IMR-90 (cell line): ENCODE measurements around the gene SOX4. TPM values are rescaled to one million over a fixed set of nuclear protein-coding genes. Genes with fewer than 3 reads are reported as not detected.

Experiments used
- ATAC-seq: fragments of 200-7000 bp; cut with Tn5 transposase; 2 replicates; pipeline ENCODE4 v1.9.1; 2020; ENCODE audit warnings: low read depth, mild to moderate bottlenecking, moderate library complexity
- BruUV-seq: library from RNA; stranded (reverse); fragments of 400-500 nt; replicated peaks from 2 replicates; lab custom pipeline; 2021; lab: Mats Ljungman, UMichigan
- CTCF ChIA-PET: fragments of 300-600 bp; formaldehyde crosslinking; extraction: SDS; loops from one replicate; lab custom pipeline; 2021; ENCODE audit warnings: antibody characterized with exemption; lab: Yijun Ruan, JAX
- POLR2A ChIA-PET: fragments of 300-600 bp; sonication (Branson Sonifier 250); formaldehyde crosslinking; loops from one replicate; lab custom pipeline; 2022; ENCODE audit warnings: antibody characterized with exemption; ENCODE audit not compliant: unreplicated experiment; lab: Charles Lee
- DNase-seq: peaks from one replicate; pipeline ENCODE4 v3.0.0; 2013
- H2AFZ ChIP-seq: replicated peaks from 2 replicates; pipeline ENCODE3; 2013; ENCODE audit warnings: low read length, mild to moderate bottlenecking; ENCODE audit not compliant: poor library complexity
- H2AK5ac ChIP-seq: 2 replicates; pipeline ENCODE4 v1.6.1; 2013; ENCODE audit warnings: low read depth, low read length, inconsistent platforms
- H2AK9ac ChIP-seq: replicated peaks from 2 replicates; pipeline ENCODE3; 2013; ENCODE audit warnings: mild to moderate bottlenecking, low read depth, low read length, moderate library complexity; ENCODE audit not compliant: poor library complexity
- H2BK120ac ChIP-seq: 2 replicates; pipeline ENCODE4 v1.6.1; 2013; ENCODE audit warnings: low read depth, low read length, inconsistent platforms
- H2BK15ac ChIP-seq: 3 replicates; pipeline ENCODE4 v1.6.1; 2013; ENCODE audit warnings: low read depth, low read length, inconsistent platforms
- H2BK20ac ChIP-seq: 2 replicates; pipeline ENCODE4 v1.6.1; 2013; ENCODE audit warnings: low read depth, mild to moderate bottlenecking, inconsistent platforms, low read length, moderate library complexity
- H2BK5ac ChIP-seq: 2 replicates; pipeline ENCODE4 v1.6.1; 2013; ENCODE audit warnings: mild to moderate bottlenecking, low read depth, low read length, inconsistent platforms; ENCODE audit not compliant: poor library complexity, severe bottlenecking
- H3K14ac ChIP-seq: replicated peaks from 2 replicates; pipeline ENCODE4 v1.6.1; 2013; ENCODE audit warnings: low read depth, low read length, inconsistent platforms
- H3K18ac ChIP-seq: 2 replicates; pipeline ENCODE4 v1.6.1; 2013; ENCODE audit warnings: low read depth, low read length, control low read depth
- H3K23ac ChIP-seq: 2 replicates; pipeline ENCODE4 v1.6.1; 2013; ENCODE audit warnings: low read depth, low read length, inconsistent platforms
- H3K27ac ChIP-seq: 2 replicates; pipeline ENCODE4 v1.5.1; 2013; ENCODE audit warnings: mild to moderate bottlenecking, control low read depth, low read length; ENCODE audit not compliant: insufficient read depth
- H3K27me3 ChIP-seq: 2 replicates; pipeline ENCODE4 v1.6.1; 2013; ENCODE audit warnings: low read length; ENCODE audit not compliant: control insufficient read depth, insufficient read depth
- H3K36me3 ChIP-seq: 2 replicates; pipeline ENCODE4 v1.6.1; 2013; ENCODE audit warnings: low read length, mixed read lengths; ENCODE audit not compliant: control insufficient read depth, insufficient read depth
- H3K4ac ChIP-seq: 2 replicates; pipeline ENCODE4 v1.6.1; 2013; ENCODE audit warnings: low read depth, low read length, inconsistent platforms
- H3K4me1 ChIP-seq: 2 replicates; pipeline ENCODE4 v1.6.1; 2013; ENCODE audit warnings: low read length, mixed read lengths; ENCODE audit not compliant: control insufficient read depth, insufficient read depth
- H3K4me2 ChIP-seq: 2 replicates; pipeline ENCODE4 v1.6.1; 2013; ENCODE audit warnings: low read depth, mild to moderate bottlenecking, control low read depth, low read length, moderate library complexity
- H3K4me3 ChIP-seq: 2 replicates; pipeline ENCODE4 v1.5.1; 2013; ENCODE audit warnings: low read depth, mild to moderate bottlenecking, control low read depth, low read length, moderate library complexity; ENCODE audit not compliant: insufficient read depth
- H3K56ac ChIP-seq: 2 replicates; pipeline ENCODE4 v1.6.1; 2013; ENCODE audit warnings: low read length, inconsistent platforms; ENCODE audit not compliant: insufficient read depth; ENCODE audit errors: extremely low read depth
- H3K79me1 ChIP-seq, 2 experiments: 2 replicates each; pipeline ENCODE4 v1.6.1; 2013; ENCODE audit warnings: low read length in 2 of 2, inconsistent platforms in 1 of 2, low read depth in 1 of 2
- H3K9ac ChIP-seq: 2 replicates; pipeline ENCODE4 v1.6.1; 2013; ENCODE audit warnings: low read depth, low read length, control low read depth
- H3K9me1 ChIP-seq: 2 replicates; pipeline ENCODE4 v1.6.1; 2013; ENCODE audit warnings: low read length, inconsistent platforms; ENCODE audit not compliant: insufficient read depth
- H3K9me3 ChIP-seq: 2 replicates; pipeline ENCODE4 v1.6.1; 2013; ENCODE audit warnings: low read length; ENCODE audit not compliant: control insufficient read depth, insufficient read depth
- H4K20me1 ChIP-seq: 2 replicates; pipeline ENCODE4 v1.6.1; 2013; ENCODE audit warnings: low read length, inconsistent platforms; ENCODE audit not compliant: insufficient read depth
- H4K5ac ChIP-seq: 2 replicates; pipeline ENCODE4 v1.6.1; 2013; ENCODE audit warnings: mild to moderate bottlenecking, low read depth, low read length, control low read depth
- H4K8ac ChIP-seq, 2 experiments: 2 replicates each; pipeline ENCODE4 v1.6.1; 2013; ENCODE audit warnings: low read depth in 2 of 2, low read length in 2 of 2, control low read depth in 1 of 2, inconsistent platforms in 1 of 2
- H4K91ac ChIP-seq: 2 replicates; pipeline ENCODE4 v1.6.1; 2013; ENCODE audit warnings: low read depth, low read length, inconsistent platforms; ENCODE audit not compliant: insufficient read depth
- BHLHE40 ChIP-seq: fragments of 150-350 bp; IDR thresholded peaks from 2 replicates; pipeline ENCODE4 v1.6.1; 2016; ENCODE audit warnings: mild to moderate bottlenecking, low read depth, low read length
- CEBPB ChIP-seq: IDR thresholded peaks from 2 replicates; pipeline ENCODE4 v1.6.1; 2012; ENCODE audit warnings: low read depth, low read length, improper control_type of control experiment
- CHD1 ChIP-seq: IDR thresholded peaks from 2 replicates; pipeline ENCODE4 v1.6.1; 2012; ENCODE audit warnings: low read depth, low read length, improper control_type of control experiment
- MAFK ChIP-seq: IDR thresholded peaks from 2 replicates; pipeline ENCODE4 v1.6.1; 2012; ENCODE audit warnings: low read depth, low read length, improper control_type of control experiment
- MAZ ChIP-seq: IDR thresholded peaks from 2 replicates; pipeline ENCODE4 v1.6.1; 2012; ENCODE audit warnings: low read depth, mild to moderate bottlenecking, low read length, improper control_type of control experiment, moderate library complexity, borderline replicate concordance
- RAD21 ChIP-seq: IDR thresholded peaks from 2 replicates; pipeline ENCODE4 v1.6.1; 2012; ENCODE audit warnings: low read length, improper control_type of control experiment
- RFX5 ChIP-seq: IDR thresholded peaks from 2 replicates; pipeline ENCODE4 v1.8.0; 2012; ENCODE audit warnings: low read depth, mild to moderate bottlenecking, low read length, moderate library complexity
- SMC3 ChIP-seq: fragments of 150-350 bp; IDR thresholded peaks from 2 replicates; pipeline ENCODE4 v1.6.1; 2016; ENCODE audit warnings: low read depth, mild to moderate bottlenecking, antibody characterized with exemption, low read length, moderate library complexity
- USF2 ChIP-seq: fragments of 150-350 bp; IDR thresholded peaks from 2 replicates; pipeline ENCODE4 v1.6.1; 2017; ENCODE audit warnings: mild to moderate bottlenecking, antibody characterized with exemption, low read length, low read depth
- WGBS, 2 experiments: methylation state at CpG; one replicate each; pipeline versions ENCODE4 v1.1.5 to v1.1.7; 2013; ENCODE audit warnings: missing lambda C conversion rate in 2 of 2; ENCODE audit not compliant: insufficient read length in 1 of 2; ENCODE audit errors: extremely low coverage in 2 of 2; 5-methylcytosine and 5-hydroxymethylcytosine counted together
- dilution Hi-C: fragments of 300-500 bp; cut with HindIII; formaldehyde crosslinking; loops from one replicate; pipeline ENCODE4 v1.14.3; 2018; ENCODE audit warnings: low sequenced_read_pairs; ENCODE audit not compliant: unreplicated experiment
- in situ Hi-C: fragments of 300-500 bp; cut with MboI; formaldehyde crosslinking; loops from 3 replicates; pipeline ENCODE4 v1.14.3; 2019; ENCODE audit warnings: low sequenced_read_pairs, inconsistent platforms, mixed read lengths
- intact Hi-C: fragments of 100-400 bp; cut with micrococcal nuclease; formaldehyde crosslinking; loops from 2 replicates; pipeline ENCODE4 v1.10.0; 2022
- polyA plus RNA-seq, 3 experiments: library from polyadenylated mRNA; depleted of rRNA; stranded (reverse); fragments of >200 nt; gene quantifications; 2 replicates each; pipeline ENCODE4 v1.2.3, GENCODE V29; 2012; ENCODE audit warnings: low replicate concordance in 1 of 3
- total RNA-seq: library from RNA; depleted of rRNA; stranded (reverse); fragments of >200 nt; gene quantifications from 2 replicates; pipeline ENCODE4 v1.2.3, GENCODE V29; 2012
- TF ChIP-seq, protein P1 (sequence below): conservative IDR thresholded peaks from 2 replicates; pipeline ENCODE4 v1.5.1; 2012; ENCODE audit warnings: mild to moderate bottlenecking, low read depth, low read length, improper control_type of control experiment
- TF ChIP-seq, protein P2 (sequence below): fragments of 150-350 bp; IDR thresholded peaks from 2 replicates; pipeline ENCODE4 v1.6.1; 2016; ENCODE audit warnings: low read depth, mild to moderate bottlenecking, low read length, moderate library complexity, borderline replicate concordance

SOX4 gene
- total and polyA plus RNA-seq, 2 of the 4 experiments (the other 2 are of a cell fraction) = 4.7 to 4.8 TPM

GRCh38 chr6:21555197-21555596 lies 38.4 kb upstream of the SOX4 start:
- no peaks in the 10 kb centered on the region for H3K27me3 ChIP-seq
- no peak overlapping the region for H2AK5ac ChIP-seq
- H3K4me3 ChIP-seq = no peak overlapping the region
- H2BK120ac ChIP-seq = no peak overlapping the region
- ChIA-PET CTCF (no interaction called here), POLR2A (no interaction called here)
- no peak overlapping the region for H4K8ac ChIP-seq
- no peak overlapping the region for H2AK9ac ChIP-seq
- WGBS, 2 experiments = 100% methylated on average over 1 of the region's 5 CpGs; no CpG with 5 or more reads in 1 of the 2 experiments
- H3K18ac ChIP-seq = no peak overlapping the region
- DNase-seq (no peak), ATAC-seq (no peak)
- H3K9me3 ChIP-seq = no peaks in the 10 kb centered on the region
- H3K23ac ChIP-seq = no peak overlapping the region
- in situ Hi-C loops = no loop called here
- BruUV-seq = no TSS peak
- no peaks in the 10 kb centered on the region for H3K79me1 ChIP-seq
- H4K20me1 ChIP-seq = no peaks in the 10 kb centered on the region
- no peak overlapping the region for H4K91ac ChIP-seq
- H3K9me1 ChIP-seq = no peaks in the 10 kb centered on the region
- no peak overlapping the region for H3K9ac ChIP-seq
- H4K5ac ChIP-seq = no peak overlapping the region
- intact Hi-C loops = no loop called here
- no peak overlapping the region for H3K56ac ChIP-seq
- no peak overlapping the region for H2AFZ ChIP-seq
- no peaks in the 10 kb centered on the region for H3K36me3 ChIP-seq
- H2BK5ac ChIP-seq = no peak overlapping the region
- dilution Hi-C loops = no loop called here
- H3K4me2 ChIP-seq = no peak overlapping the region
- H3K4ac ChIP-seq = no peak overlapping the region
- H3K4me1 ChIP-seq = no peaks in the 10 kb centered on the region
- no peak overlapping the region for H3K14ac ChIP-seq
- H2BK15ac ChIP-seq = no peak overlapping the region
- TF ChIP-seq USF2 = no peak
- no peak for TF ChIP-seq RAD21
- no peak for TF ChIP-seq CHD1
- TF ChIP-seq SMC3 = no peak
- no peak for TF ChIP-seq MAFK
- TF ChIP-seq, protein P1, sequence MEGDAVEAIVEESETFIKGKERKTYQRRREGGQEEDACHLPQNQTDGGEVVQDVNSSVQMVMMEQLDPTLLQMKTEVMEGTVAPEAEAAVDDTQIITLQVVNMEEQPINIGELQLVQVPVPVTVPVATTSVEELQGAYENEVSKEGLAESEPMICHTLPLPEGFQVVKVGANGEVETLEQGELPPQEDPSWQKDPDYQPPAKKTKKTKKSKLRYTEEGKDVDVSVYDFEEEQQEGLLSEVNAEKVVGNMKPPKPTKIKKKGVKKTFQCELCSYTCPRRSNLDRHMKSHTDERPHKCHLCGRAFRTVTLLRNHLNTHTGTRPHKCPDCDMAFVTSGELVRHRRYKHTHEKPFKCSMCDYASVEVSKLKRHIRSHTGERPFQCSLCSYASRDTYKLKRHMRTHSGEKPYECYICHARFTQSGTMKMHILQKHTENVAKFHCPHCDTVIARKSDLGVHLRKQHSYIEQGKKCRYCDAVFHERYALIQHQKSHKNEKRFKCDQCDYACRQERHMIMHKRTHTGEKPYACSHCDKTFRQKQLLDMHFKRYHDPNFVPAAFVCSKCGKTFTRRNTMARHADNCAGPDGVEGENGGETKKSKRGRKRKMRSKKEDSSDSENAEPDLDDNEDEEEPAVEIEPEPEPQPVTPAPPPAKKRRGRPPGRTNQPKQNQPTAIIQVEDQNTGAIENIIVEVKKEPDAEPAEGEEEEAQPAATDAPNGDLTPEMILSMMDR = no peak
- TF ChIP-seq RFX5 = no peak
- no peak for TF ChIP-seq CEBPB
- TF ChIP-seq, protein P2, sequence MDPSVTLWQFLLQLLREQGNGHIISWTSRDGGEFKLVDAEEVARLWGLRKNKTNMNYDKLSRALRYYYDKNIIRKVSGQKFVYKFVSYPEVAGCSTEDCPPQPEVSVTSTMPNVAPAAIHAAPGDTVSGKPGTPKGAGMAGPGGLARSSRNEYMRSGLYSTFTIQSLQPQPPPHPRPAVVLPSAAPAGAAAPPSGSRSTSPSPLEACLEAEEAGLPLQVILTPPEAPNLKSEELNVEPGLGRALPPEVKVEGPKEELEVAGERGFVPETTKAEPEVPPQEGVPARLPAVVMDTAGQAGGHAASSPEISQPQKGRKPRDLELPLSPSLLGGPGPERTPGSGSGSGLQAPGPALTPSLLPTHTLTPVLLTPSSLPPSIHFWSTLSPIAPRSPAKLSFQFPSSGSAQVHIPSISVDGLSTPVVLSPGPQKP = no peak
- TF ChIP-seq MAZ = no peak
- no peak for TF ChIP-seq BHLHE40
- H3K27ac ChIP-seq = no peak overlapping the region
- no peak overlapping the region for H2BK20ac ChIP-seq
